Parathyroid adenoma (tissue), 2 donors: Measurements from ENCODE around the gene DCTN4.

Experiments
- H2AFZ ChIP-seq: fragments of 300-600 bp; sonication (generic); one replicate; pipeline ENCODE4 v1.7.0; 2017; ENCODE audit warnings: antibody characterized with exemption, mild to moderate bottlenecking
- H3K27ac ChIP-seq: fragments of 300-600 bp; sonication (generic); one replicate; pipeline ENCODE4 v1.7.0; 2017
- H3K27me3 ChIP-seq: fragments of 300-600 bp; sonication (generic); one replicate; pipeline ENCODE4 v1.7.0; 2017; ENCODE audit warnings: low read length; ENCODE audit not compliant: control insufficient read depth, insufficient read depth
- H3K36me3 ChIP-seq: fragments of 300-600 bp; sonication (generic); one replicate; pipeline ENCODE4 v1.7.0; 2017; ENCODE audit warnings: low read length; ENCODE audit not compliant: control insufficient read depth, insufficient read depth
- H3K4me1 ChIP-seq: fragments of 300-600 bp; sonication (generic); one replicate; pipeline ENCODE4 v1.7.0; 2017; ENCODE audit warnings: control low read depth
- H3K4me2 ChIP-seq: fragments of 300-600 bp; sonication (generic); one replicate; pipeline ENCODE4 v1.7.0; 2017; ENCODE audit warnings: low read length
- H3K4me3 ChIP-seq: fragments of 300-600 bp; sonication (generic); one replicate; pipeline ENCODE4 v1.7.0; 2017; ENCODE audit warnings: low read depth, low read length
- H3K79me2 ChIP-seq: fragments of 300-600 bp; sonication (generic); one replicate; pipeline ENCODE4 v1.7.0; 2017; ENCODE audit warnings: control low read depth
- H3K9ac ChIP-seq: fragments of 300-600 bp; sonication (generic); one replicate; pipeline ENCODE4 v1.7.0; 2017; ENCODE audit warnings: mild to moderate bottlenecking
- H3K9me3 ChIP-seq: fragments of 300-600 bp; sonication (generic); one replicate; pipeline ENCODE4 v1.7.0; 2017; ENCODE audit warnings: low read length; ENCODE audit not compliant: control insufficient read depth
- CTCF ChIP-seq: fragments of 300-600 bp; sonication (generic); IDR thresholded peaks from one replicate; pipeline ENCODE4 v1.7.0; 2017; ENCODE audit warnings: antibody characterized with exemption, mild to moderate bottlenecking
- donor health status: primary hyperparathyroidism.

The DCTN4 gene

GRCh38 chr5:150779397-150780186, 20.8 kb upstream of the DCTN4 start:
- H3K79me2 ChIP-seq = peaks cover 3% of the 10 kb centered on the region
- H3K4me3 ChIP-seq = peak overlapping the region; percentile 83
- no peaks in the 10 kb centered on the region for H3K36me3 ChIP-seq
- H3K27me3 ChIP-seq = no peaks in the 10 kb centered on the region
- no peaks in the 10 kb centered on the region for H3K9me3 ChIP-seq
- H3K4me2 ChIP-seq = peak overlapping the region; percentile 94
- H2AFZ ChIP-seq = peak overlapping the region; percentile 92
- no peak overlapping the region for H3K9ac ChIP-seq
- H3K4me1 ChIP-seq = peaks cover 19% of the 10 kb centered on the region
- H3K27ac ChIP-seq = peak overlapping the region; percentile 81
- TF ChIP-seq CTCF = no peak

- H3K36me3 ChIP-seq = no peaks in the 10 kb centered on the region
- peak within 1 kb of the TSS; percentile 81 for H3K27ac ChIP-seq
- H3K4me3 ChIP-seq = peak within 1 kb of the TSS; percentile 83
Observed at GRCh38 chr5:150778517-150779396, 19.9 kb upstream of the DCTN4 start, which contains the start of gene SMIM3. SMIM3 (plus strand) TSS chr5:150778757; CDS start chr5:150795441, 16,684 bp downstream.

GRCh38 chr5:150778088-150778516, 19.3 kb upstream of the DCTN4 start:
- H3K27ac ChIP-seq = peak overlapping the region; percentile 81
- H3K36me3 ChIP-seq = no peaks in the 10 kb centered on the region
- peak overlapping the region; percentile 83 for H3K4me3 ChIP-seq
- no peaks in the 10 kb centered on the region for H3K27me3 ChIP-seq
- peak overlapping the region; percentile 94 for H3K4me2 ChIP-seq
- TF ChIP-seq CTCF = no peak
- no peaks in the 10 kb centered on the region for H3K9me3 ChIP-seq
- peak overlapping the region; percentile 9 for H3K9ac ChIP-seq
- H2AFZ ChIP-seq = peak overlapping the region; percentile 92
- H3K4me1 ChIP-seq = peaks cover 20% of the 10 kb centered on the region
- H3K79me2 ChIP-seq = no peaks in the 10 kb centered on the region

More at GRCh38 chr5:150778517-150779396, 19.9 kb upstream of the DCTN4 start, which contains the start of gene SMIM3:
- Histone ChIP-seq H3K4me2 (peak within 1 kb of the TSS; percentile 94), H3K9ac (peak within 1 kb of the TSS; percentile 9), H3K9me3 (no peaks in the 10 kb centered on the region), H3K4me1 (peaks cover 24% of the 10 kb centered on the region), H2AFZ (peak within 1 kb of the TSS; percentile 92), H3K79me2 (no peaks in the 10 kb centered on the region), H3K27me3 (no peaks in the 10 kb centered on the region)
- peak; percentile 52 for TF ChIP-seq CTCF

- TF ChIP-seq CTCF = no peak
- peak overlapping the region; percentile 83 for H3K4me3 ChIP-seq
- peak overlapping the region; percentile 94 for H3K4me2 ChIP-seq
- no peaks in the 10 kb centered on the region for H3K79me2 ChIP-seq
- H3K9me3 ChIP-seq = no peaks in the 10 kb centered on the region
- peak overlapping the region; percentile 92 for H2AFZ ChIP-seq
- H3K4me1 ChIP-seq = peaks cover 16% of the 10 kb centered on the region
- H3K9ac ChIP-seq = no peak overlapping the region
- no peaks in the 10 kb centered on the region for H3K36me3 ChIP-seq
- no peaks in the 10 kb centered on the region for H3K27me3 ChIP-seq
- H3K27ac ChIP-seq = peak overlapping the region; percentile 81
Observed at GRCh38 chr5:150777685-150778084, 18.9 kb upstream of the DCTN4 start.
